Measurements from ENCODE around the gene PIP5K1B. TPM values are rescaled to one million over a fixed set of nuclear protein-coding genes. Genes with fewer than 3 reads are reported as not detected.

PIP5K1B gene
- total RNA-seq, 1 experiment from 2014 or later = 10.3 TPM

DNA sequence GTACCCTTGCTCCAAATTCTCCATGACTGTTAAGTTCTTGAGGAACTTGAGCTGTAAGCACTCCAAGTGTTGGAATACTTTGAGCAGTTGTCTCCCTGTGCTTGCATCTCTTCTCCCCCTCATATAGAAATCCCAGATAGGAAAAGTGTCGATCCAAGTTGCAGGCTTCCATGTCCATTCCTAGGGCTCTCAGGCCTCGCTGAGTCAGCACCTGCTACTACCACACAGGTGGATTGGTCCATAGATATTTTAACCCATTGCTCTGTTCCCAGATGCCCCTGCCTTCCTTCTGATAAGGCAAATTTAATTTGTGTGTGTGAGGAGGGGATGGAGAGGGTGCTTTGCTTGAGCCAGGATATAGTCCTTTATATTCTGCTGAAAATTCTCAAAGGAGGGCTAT lies 95.8 kb downstream of the PIP5K1B start:
- intact Hi-C loops (cut with micrococcal nuclease; ENCODE audit: unreplicated experiment) = no loop called here
- POLR2A ChIA-PET = no interaction called here
- Mint-ChIP-seq H3K4me3 (ENCODE audit: unreplicated experiment) (no peak overlapping the region), H3K4me1 (ENCODE audit: low read depth, unreplicated experiment) (peaks cover 9% of the 10 kb centered on the region), H3K27ac (ENCODE audit: unreplicated experiment) (no peak overlapping the region), H3K9me3 (ENCODE audit: unreplicated experiment) (no peaks in the 10 kb centered on the region), H3K36me3 (ENCODE audit: insufficient read depth, unreplicated experiment) (peaks cover 11% of the 10 kb centered on the region), H3K27me3 (ENCODE audit: insufficient read depth, unreplicated experiment) (no peaks in the 10 kb centered on the region)
- no peaks in the 10 kb centered on the region for H3K4me1 ChIP-seq
- BruUV-seq (replicated peaks) = no TSS peak
- H3K36me3 ChIP-seq (ENCODE audit: control insufficient read depth, insufficient read depth, low read length) = no peaks in the 10 kb centered on the region
- TF ChIP-seq, protein P1, sequence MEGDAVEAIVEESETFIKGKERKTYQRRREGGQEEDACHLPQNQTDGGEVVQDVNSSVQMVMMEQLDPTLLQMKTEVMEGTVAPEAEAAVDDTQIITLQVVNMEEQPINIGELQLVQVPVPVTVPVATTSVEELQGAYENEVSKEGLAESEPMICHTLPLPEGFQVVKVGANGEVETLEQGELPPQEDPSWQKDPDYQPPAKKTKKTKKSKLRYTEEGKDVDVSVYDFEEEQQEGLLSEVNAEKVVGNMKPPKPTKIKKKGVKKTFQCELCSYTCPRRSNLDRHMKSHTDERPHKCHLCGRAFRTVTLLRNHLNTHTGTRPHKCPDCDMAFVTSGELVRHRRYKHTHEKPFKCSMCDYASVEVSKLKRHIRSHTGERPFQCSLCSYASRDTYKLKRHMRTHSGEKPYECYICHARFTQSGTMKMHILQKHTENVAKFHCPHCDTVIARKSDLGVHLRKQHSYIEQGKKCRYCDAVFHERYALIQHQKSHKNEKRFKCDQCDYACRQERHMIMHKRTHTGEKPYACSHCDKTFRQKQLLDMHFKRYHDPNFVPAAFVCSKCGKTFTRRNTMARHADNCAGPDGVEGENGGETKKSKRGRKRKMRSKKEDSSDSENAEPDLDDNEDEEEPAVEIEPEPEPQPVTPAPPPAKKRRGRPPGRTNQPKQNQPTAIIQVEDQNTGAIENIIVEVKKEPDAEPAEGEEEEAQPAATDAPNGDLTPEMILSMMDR (IDR thresholded peaks at IDR 0.05; ENCODE audit: insufficient read depth in 1 of 2, low read depth in 1 of 2, low read length in 1 of 2, severe bottlenecking in 1 of 2, unreplicated experiment in 1 of 2) = no peak
- CTCF ChIA-PET = no interaction called here
- H3K27me3 ChIP-seq (replicated peaks; ENCODE audit: control insufficient read depth, insufficient read depth, low read length) = no peaks in the 10 kb centered on the region
- no peaks in the 10 kb centered on the region for H3K9me3 ChIP-seq
- DNase-seq = no peak
- H3K4me3 ChIP-seq (ENCODE audit: low read depth, low read length) = no peak overlapping the region

- Histone ChIP-seq H3K4me1 (no peaks in the 10 kb centered on the region), H3K27me3 (replicated peaks; ENCODE audit: control insufficient read depth, insufficient read depth, low read length) (no peaks in the 10 kb centered on the region), H3K9me3 (no peaks in the 10 kb centered on the region), H3K36me3 (ENCODE audit: control insufficient read depth, insufficient read depth, low read length) (no peaks in the 10 kb centered on the region), H3K4me3 (ENCODE audit: low read depth, low read length) (no peak overlapping the region)
- TF ChIP-seq, protein P1 (IDR thresholded peaks at IDR 0.05; ENCODE audit: insufficient read depth in 1 of 2, low read depth in 1 of 2, low read length in 1 of 2, severe bottlenecking in 1 of 2, unreplicated experiment in 1 of 2) = no peak
- DNase-seq = no peak
- Mint-ChIP-seq H3K9me3 (ENCODE audit: unreplicated experiment) (no peaks in the 10 kb centered on the region), H3K27ac (ENCODE audit: unreplicated experiment) (no peak overlapping the region), H3K4me1 (ENCODE audit: low read depth, unreplicated experiment) (peaks cover 9% of the 10 kb centered on the region), H3K4me3 (ENCODE audit: unreplicated experiment) (no peak overlapping the region), H3K27me3 (ENCODE audit: insufficient read depth, unreplicated experiment) (no peaks in the 10 kb centered on the region), H3K36me3 (ENCODE audit: insufficient read depth, unreplicated experiment) (peaks cover 11% of the 10 kb centered on the region)
- intact Hi-C loops (cut with micrococcal nuclease; ENCODE audit: unreplicated experiment) = no loop called here
- POLR2A ChIA-PET = no interaction called here
- CTCF ChIA-PET = no interaction called here
- BruUV-seq (replicated peaks) = no TSS peak
These were observed 97.5 kb downstream of the PIP5K1B start for GRCh38 chr9:68802525-68803015.

DNA sequence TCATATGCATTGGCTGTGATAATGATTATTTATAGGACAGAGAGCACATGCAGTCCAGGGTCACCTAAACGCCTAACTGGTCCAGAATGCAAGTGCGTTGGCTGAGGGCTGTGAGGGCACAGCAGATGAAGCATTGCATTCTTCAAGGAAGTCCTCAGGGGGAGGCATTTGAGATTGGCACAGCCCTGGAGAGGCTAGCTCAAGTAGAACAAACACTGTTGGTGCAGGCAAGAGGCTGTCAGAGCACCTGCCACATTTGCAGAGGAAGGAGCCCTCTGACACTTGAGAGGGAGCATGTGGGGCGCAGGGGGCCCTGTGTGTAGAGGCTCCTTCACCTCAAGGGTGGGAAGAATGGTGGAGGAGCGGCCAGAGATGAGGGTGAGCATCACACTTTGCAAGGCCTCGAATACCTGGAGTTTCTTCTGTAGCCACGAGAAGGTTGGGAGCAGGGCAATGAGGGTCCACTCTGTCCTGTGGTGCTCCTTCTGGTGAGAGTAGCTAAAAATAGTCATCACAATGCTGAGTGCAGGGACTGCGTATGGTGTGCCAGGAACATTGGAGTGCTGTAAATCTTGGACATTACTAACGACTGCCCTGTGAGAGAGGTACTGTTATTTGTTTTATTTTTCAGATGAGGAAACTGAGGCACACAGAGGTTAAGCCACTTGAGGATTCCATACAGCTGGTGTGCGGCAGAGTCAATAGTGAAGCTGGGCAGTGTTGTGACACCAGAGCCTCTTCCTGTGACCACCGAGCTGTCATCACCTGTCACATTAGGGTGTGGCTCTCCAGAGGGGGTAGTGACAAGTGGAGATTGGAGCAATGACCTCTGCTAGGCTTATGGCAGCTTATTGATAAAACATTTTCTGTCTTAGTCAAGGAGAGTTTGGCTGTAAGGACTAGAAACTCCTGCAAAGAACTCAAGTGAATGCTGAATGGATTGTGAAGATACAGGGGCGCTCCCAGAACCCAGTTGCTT lies 100.2 kb downstream of the PIP5K1B start:
- no peaks in the 10 kb centered on the region for H3K27me3 Mint-ChIP-seq (ENCODE audit: insufficient read depth, unreplicated experiment)
- CTCF ChIA-PET = no interaction called here
- intact Hi-C loops (cut with micrococcal nuclease; ENCODE audit: unreplicated experiment) = no loop called here

More for the DNA sequence above, 100.2 kb downstream of the PIP5K1B start:
- no TSS peak for BruUV-seq (replicated peaks)
- Histone ChIP-seq H3K27me3 (replicated peaks; ENCODE audit: control insufficient read depth, insufficient read depth, low read length) (no peaks in the 10 kb centered on the region), H3K4me1 (no peaks in the 10 kb centered on the region), H3K36me3 (ENCODE audit: control insufficient read depth, insufficient read depth, low read length) (no peaks in the 10 kb centered on the region), H3K4me3 (ENCODE audit: low read depth, low read length) (no peak overlapping the region), H3K9me3 (no peaks in the 10 kb centered on the region)
- no peaks in the 10 kb centered on the region for H3K9me3 Mint-ChIP-seq (ENCODE audit: unreplicated experiment)
- DNase-seq = no peak
- H3K27ac Mint-ChIP-seq (ENCODE audit: unreplicated experiment) = no peak overlapping the region
- no peak overlapping the region for H3K4me3 Mint-ChIP-seq (ENCODE audit: unreplicated experiment)
- no peaks in the 10 kb centered on the region for H3K4me1 Mint-ChIP-seq (ENCODE audit: low read depth, unreplicated experiment)
- TF ChIP-seq, protein P1 (IDR thresholded peaks at IDR 0.05; ENCODE audit: insufficient read depth in 1 of 2, low read depth in 1 of 2, low read length in 1 of 2, severe bottlenecking in 1 of 2, unreplicated experiment in 1 of 2) = no peak
- POLR2A ChIA-PET = no interaction called here
- peaks cover 5% of the 10 kb centered on the region for H3K36me3 Mint-ChIP-seq (ENCODE audit: insufficient read depth, unreplicated experiment)

All from Caco-2 (cell line).